Ovary (tissue), 9 donors: Measurements from ENCODE around the gene THSD8. TPM values are rescaled to one million over a fixed set of nuclear protein-coding genes. Genes with fewer than 3 reads are reported as not detected.
A peak's percentile ranks its signal among the peaks of the same experiment; 100 is the strongest.

Experiments
- DNase-seq, 5 donors: peaks; one replicate each; pipeline ENCODE4 v3.0.0-alpha.2; 2019 to 2020
- H3K27ac ChIP-seq, 2 donors: fragments of 200-600 bp; one replicate each; pipeline versions ENCODE4 v1.5.1 to v1.8.0; 2019 to 2022
- H3K27me3 ChIP-seq: fragments of 200-600 bp; one replicate; pipeline ENCODE4 v1.8.0; 2022
- H3K36me3 ChIP-seq: fragments of 200-600 bp; sonication (generic); one replicate; pipeline ENCODE4 v1.5.1; 2019
- H3K4me1 ChIP-seq: one replicate; pipeline ENCODE4 v1.8.1; 2013; ENCODE audit warnings: mild to moderate bottlenecking, moderate library complexity; ENCODE audit not compliant: insufficient read depth
- H3K4me3 ChIP-seq: fragments of 200-600 bp; sonication (generic); one replicate; pipeline ENCODE4 v1.5.1; 2017
- H3K9me3 ChIP-seq, 2 donors: fragments of 200-600 bp in 1 of 2; sonication (generic) in 1 of 2; one replicate each; pipeline versions ENCODE4 v1.5.1 to v1.8.1; 2013 to 2019; ENCODE audit warnings: mild to moderate bottlenecking in 1 of 2, moderate library complexity in 1 of 2
- EP300 ChIP-seq: sonication (generic); formaldehyde crosslinking; IDR thresholded peaks from one replicate; pipeline ENCODE4 v1.6.1; 2017; ENCODE audit warnings: antibody characterized with exemption
- POLR2A ChIP-seq: fragments of 450-650 bp; IDR thresholded peaks from one replicate; pipeline ENCODE4 v1.6.1; 2017; ENCODE audit warnings: antibody characterized with exemption, mild to moderate bottlenecking, moderate library complexity
- WGBS, 3 donors: extraction: QIAGEN DNeasy Blood & Tissue Kit in 1 of 3; methylation state at CpG; one replicate each; pipeline versions ENCODE4 v1.1.5 to v1.1.7; 2013 to 2017; 5-methylcytosine and 5-hydroxymethylcytosine counted together
- intact Hi-C, 4 donors: fragments of 100-400 bp; cut with DNase I; formaldehyde crosslinking; loops; one replicate each; pipeline versions ENCODE4 v1.11.0 to v1.15.1; 2022 to 2023
- polyA plus RNA-seq, 2 donors: library from polyadenylated mRNA; stranded (reverse); fragments of 200-250 nt in 1 of 2; fragments of 350-450 nt in 1 of 2; fragmentation: Illumina TruSeq in 1 of 2; extraction: RNeasy Lipid Tissue Mini Kit (QIAGEN cat#74804) in 1 of 2; gene quantifications; one replicate each; pipeline ENCODE4 v1.2.3, GENCODE V29; 2013 to 2014
- total RNA-seq, 7 donors: library from RNA; depleted of rRNA in 2 of 7; stranded (reverse); fragments of >200 nt in 2 of 7; fragmentation: NEBNext Ultra II Directional in 3 of 7; extraction: Animal tissue kit (Norgen Biotek cat#: 25700) in 3 of 7; gene quantifications; one replicate each; pipeline versions ENCODE4 v1.1.0 to v1.2.4, GENCODE V29; 2016 to 2023
- TF ChIP-seq, protein P1 (sequence below), 3 donors: fragments of 450-650 bp in 2 of 3; fragments of 200-600 bp in 1 of 3; IDR thresholded peaks; one replicate each; pipeline versions ENCODE4 v1.5.1 to v1.8.0; 2016 to 2022; ENCODE audit warnings: antibody characterized with exemption in 3 of 3, mild to moderate bottlenecking in 1 of 3
- donor health status: DM: no; HTN: no; CAD: no; lungs with moderate emphysema.
- donor health status: DM: no; HTN: no; CAD: no.
- donor health status: Bipolar disorder and iron deficiency.
- donor health status: DM: yes; HTN: yes; CAD: no.
- donor health status: DM: no; HTN: no; CAD: no.
- donor health status: DM: yes; HTN: yes; CAD: no.

Gene THSD8
- total and polyA plus RNA-seq, 9 donors = 0.71 to 7.2 (median 2.6) TPM; not detected in 1

- Histone ChIP-seq H3K36me3 (no peaks in the 10 kb centered on the region), H3K27ac (no peak overlapping the region), H3K4me3 (peak overlapping the region; percentile 26), H3K9me3 (no peaks in the 10 kb centered on the region), H3K27me3 (peaks cover 16% of the 10 kb centered on the region), H3K4me1 (no peaks in the 10 kb centered on the region)
- DNase-seq = no peak
- 1% methylated on average over 21 to 86 of the region's 87 CpGs for WGBS, 3 donors
- TF ChIP-seq POLR2A (no peak), EP300 (no peak)
- TF ChIP-seq, protein P1, sequence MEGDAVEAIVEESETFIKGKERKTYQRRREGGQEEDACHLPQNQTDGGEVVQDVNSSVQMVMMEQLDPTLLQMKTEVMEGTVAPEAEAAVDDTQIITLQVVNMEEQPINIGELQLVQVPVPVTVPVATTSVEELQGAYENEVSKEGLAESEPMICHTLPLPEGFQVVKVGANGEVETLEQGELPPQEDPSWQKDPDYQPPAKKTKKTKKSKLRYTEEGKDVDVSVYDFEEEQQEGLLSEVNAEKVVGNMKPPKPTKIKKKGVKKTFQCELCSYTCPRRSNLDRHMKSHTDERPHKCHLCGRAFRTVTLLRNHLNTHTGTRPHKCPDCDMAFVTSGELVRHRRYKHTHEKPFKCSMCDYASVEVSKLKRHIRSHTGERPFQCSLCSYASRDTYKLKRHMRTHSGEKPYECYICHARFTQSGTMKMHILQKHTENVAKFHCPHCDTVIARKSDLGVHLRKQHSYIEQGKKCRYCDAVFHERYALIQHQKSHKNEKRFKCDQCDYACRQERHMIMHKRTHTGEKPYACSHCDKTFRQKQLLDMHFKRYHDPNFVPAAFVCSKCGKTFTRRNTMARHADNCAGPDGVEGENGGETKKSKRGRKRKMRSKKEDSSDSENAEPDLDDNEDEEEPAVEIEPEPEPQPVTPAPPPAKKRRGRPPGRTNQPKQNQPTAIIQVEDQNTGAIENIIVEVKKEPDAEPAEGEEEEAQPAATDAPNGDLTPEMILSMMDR (IDR thresholded peaks at IDR 0.05) = no peak
- intact Hi-C loops = no loop called here
These were observed 32.1 kb downstream of the THSD8 start for GRCh38 chr19:12833738-12834565.

DNA sequence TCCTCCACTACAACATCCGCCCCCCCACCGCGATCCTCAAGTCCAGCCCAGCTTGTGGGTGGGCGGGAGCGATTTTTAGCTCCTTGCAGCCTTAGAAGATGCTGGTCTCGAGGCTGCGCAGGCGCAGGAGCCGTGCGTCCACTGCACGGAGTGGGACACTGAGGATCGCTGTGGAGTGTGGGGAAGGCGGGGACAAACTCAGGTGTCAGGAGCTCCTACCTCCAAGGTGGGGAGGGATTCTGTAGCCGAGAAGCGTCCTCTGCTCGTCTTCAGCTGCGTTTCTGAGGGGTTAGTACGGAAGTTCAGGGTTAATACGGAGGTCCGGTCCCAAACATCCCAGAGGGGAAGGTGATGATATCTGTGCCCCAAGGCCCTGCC is 32.7 kb downstream of the THSD8 start, which contains the start of gene RTBDN:
TSS of gene RTBDN (minus strand) at position 14 of the 378 bp plus-strand sequence. CDS start 4,600 bp downstream, outside the sequence.
- Histone ChIP-seq H3K27me3 (peaks cover 16% of the 10 kb centered on the region), H3K4me1 (no peaks in the 10 kb centered on the region), H3K27ac (no peak within 1 kb of the TSS), H3K36me3 (no peaks in the 10 kb centered on the region), H3K4me3 (peak within 1 kb of the TSS; percentile 26), H3K9me3 (no peaks in the 10 kb centered on the region)
- TF ChIP-seq, protein P1 (IDR thresholded peaks at IDR 0.05) = no peak
- no peak for DNase-seq
- intact Hi-C loops = no loop called here
- WGBS, 3 donors = 3 to 6% (median 3%) methylated on average over 20 of the region's 20 CpGs

DNA sequence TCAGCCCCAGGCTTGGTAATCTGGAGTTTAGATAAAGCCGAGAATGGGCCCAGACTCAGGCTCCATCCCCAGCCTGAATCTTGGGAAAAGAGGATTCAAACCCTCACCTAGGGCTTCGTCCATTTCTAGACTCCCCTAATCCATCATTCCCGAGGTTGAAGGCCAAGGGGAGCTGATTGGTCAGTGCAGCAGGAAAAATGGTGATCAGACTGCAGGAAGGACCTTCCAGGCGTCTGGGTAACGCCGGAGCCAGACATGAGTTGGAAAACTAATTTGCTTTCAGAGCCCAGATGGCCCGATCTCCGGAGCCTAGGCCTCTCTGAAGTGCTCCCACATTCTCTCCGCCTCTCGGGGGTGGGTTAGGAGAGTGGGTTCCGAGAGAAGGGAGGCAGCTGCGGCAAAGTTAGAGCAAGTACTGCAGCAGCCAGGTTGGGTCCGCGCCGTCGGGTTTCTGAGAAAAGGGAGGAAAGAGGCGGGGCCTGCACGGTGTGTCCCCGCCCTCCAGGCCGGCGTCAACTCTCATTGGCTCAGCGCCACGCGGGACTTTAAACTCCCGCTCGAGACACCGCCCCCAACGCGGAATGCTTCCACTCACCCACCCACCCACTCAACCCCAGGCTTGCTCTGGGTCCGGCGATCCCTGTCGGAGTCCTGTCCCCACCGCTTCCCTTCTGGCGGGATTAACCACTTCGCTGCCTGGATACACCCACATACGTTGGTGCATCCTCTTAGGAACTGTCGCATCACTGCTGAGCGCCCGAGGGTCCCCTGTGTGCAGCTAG is 33.3 kb downstream of the THSD8 start:
- peaks cover 17% of the 10 kb centered on the region for H3K27me3 ChIP-seq
- no peaks in the 10 kb centered on the region for H3K9me3 ChIP-seq
- no peaks in the 10 kb centered on the region for H3K4me1 ChIP-seq
- H3K27ac ChIP-seq = no peak overlapping the region
- WGBS, 3 donors = 4 to 9% (median 4%) methylated on average over 39 of the region's 39 CpGs
- no peak for TF ChIP-seq EP300
- TF ChIP-seq, protein P1 (IDR thresholded peaks at IDR 0.05) = no peak
- TF ChIP-seq POLR2A = no peak
- no peaks in the 10 kb centered on the region for H3K36me3 ChIP-seq
- intact Hi-C loops = no loop called here
- peak in 2 of 5 donors; percentile 30 to 50 for DNase-seq
- no peak overlapping the region for H3K4me3 ChIP-seq

GRCh38 chr19:12836529-12836863 is 34.6 kb downstream of the THSD8 start:
- Histone ChIP-seq H3K9me3 (no peaks in the 10 kb centered on the region), H3K27ac (no peak overlapping the region), H3K27me3 (peaks cover 18% of the 10 kb centered on the region), H3K4me1 (peaks cover 5% of the 10 kb centered on the region), H3K4me3 (no peak overlapping the region), H3K36me3 (no peaks in the 10 kb centered on the region)
- WGBS, 3 donors = 3 to 5% (median 3%) methylated on average over 6 of the region's 6 CpGs
- intact Hi-C loops = no loop called here
- no peak for DNase-seq
- TF ChIP-seq EP300 (no peak), POLR2A (no peak)
- TF ChIP-seq, protein P1 (IDR thresholded peaks at IDR 0.05) = no peak
